ENCODE results near the gene RAD23B. TPM values are rescaled to one million over a fixed set of nuclear protein-coding genes. Genes with fewer than 3 reads are reported as not detected.

The RAD23B gene
- total RNA-seq, 1 donor from 2014 or later: 171 TPM

GRCh38 chr9:107307331-107307730, 24.3 kb downstream of the RAD23B start:
- Mint-ChIP-seq H3K27ac (peak overlapping the region; percentile 65), H3K27me3 (no peaks in the 10 kb centered on the region), H3K36me3 (ENCODE audit: insufficient read depth) (peaks cover 30% of the 10 kb centered on the region), H3K4me1 (ENCODE audit: low read depth) (peaks cover 16% of the 10 kb centered on the region), H3K9me3 (ENCODE audit: low read depth) (no peaks in the 10 kb centered on the region), H3K4me3 (ENCODE audit: low read depth) (no peak overlapping the region)
- TF ChIP-seq, protein P1, sequence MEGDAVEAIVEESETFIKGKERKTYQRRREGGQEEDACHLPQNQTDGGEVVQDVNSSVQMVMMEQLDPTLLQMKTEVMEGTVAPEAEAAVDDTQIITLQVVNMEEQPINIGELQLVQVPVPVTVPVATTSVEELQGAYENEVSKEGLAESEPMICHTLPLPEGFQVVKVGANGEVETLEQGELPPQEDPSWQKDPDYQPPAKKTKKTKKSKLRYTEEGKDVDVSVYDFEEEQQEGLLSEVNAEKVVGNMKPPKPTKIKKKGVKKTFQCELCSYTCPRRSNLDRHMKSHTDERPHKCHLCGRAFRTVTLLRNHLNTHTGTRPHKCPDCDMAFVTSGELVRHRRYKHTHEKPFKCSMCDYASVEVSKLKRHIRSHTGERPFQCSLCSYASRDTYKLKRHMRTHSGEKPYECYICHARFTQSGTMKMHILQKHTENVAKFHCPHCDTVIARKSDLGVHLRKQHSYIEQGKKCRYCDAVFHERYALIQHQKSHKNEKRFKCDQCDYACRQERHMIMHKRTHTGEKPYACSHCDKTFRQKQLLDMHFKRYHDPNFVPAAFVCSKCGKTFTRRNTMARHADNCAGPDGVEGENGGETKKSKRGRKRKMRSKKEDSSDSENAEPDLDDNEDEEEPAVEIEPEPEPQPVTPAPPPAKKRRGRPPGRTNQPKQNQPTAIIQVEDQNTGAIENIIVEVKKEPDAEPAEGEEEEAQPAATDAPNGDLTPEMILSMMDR (IDR thresholded peaks at IDR 0.05; ENCODE audit: unreplicated experiment): no peak
- DNase-seq (ENCODE audit: low spot score, unreplicated experiment): no peak

GRCh38 chr9:107308461-107308860, 25.4 kb downstream of the RAD23B start:
- no peak for DNase-seq (ENCODE audit: low spot score, unreplicated experiment)
- no peaks in the 10 kb centered on the region for H3K27me3 Mint-ChIP-seq
- peaks cover 36% of the 10 kb centered on the region for H3K36me3 Mint-ChIP-seq (ENCODE audit: insufficient read depth)
- TF ChIP-seq, protein P1 (IDR thresholded peaks at IDR 0.05; ENCODE audit: unreplicated experiment): no peak
- peak overlapping the region; percentile 62 for H3K27ac Mint-ChIP-seq
- H3K9me3 Mint-ChIP-seq (ENCODE audit: low read depth): no peaks in the 10 kb centered on the region
- no peak overlapping the region for H3K4me3 Mint-ChIP-seq (ENCODE audit: low read depth)
- H3K4me1 Mint-ChIP-seq (ENCODE audit: low read depth): peaks cover 16% of the 10 kb centered on the region

DNA sequence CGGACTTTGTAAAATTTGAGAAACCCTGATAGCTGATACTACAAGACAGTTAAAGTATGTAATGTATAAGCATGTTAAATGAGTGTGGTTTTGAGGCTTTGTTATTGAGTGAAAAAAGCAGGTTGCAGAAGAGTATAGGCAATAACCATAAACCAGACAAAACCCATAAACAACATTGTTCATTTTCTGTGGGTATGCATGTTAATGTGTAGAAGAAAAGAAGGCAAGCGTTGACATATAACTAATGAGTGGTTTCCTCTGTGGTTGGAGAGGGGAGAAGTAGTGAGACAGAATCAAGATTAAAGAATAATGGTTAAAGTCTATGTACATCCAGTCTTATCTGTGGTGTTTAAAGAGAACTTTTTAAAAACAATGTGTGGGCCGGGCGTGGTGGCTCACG, 26.2 kb downstream of the RAD23B start:
- peak overlapping the region; percentile 62 for H3K27ac Mint-ChIP-seq
- no peak overlapping the region for H3K4me3 Mint-ChIP-seq (ENCODE audit: low read depth)
- H3K9me3 Mint-ChIP-seq (ENCODE audit: low read depth): no peaks in the 10 kb centered on the region
- peaks cover 17% of the 10 kb centered on the region for H3K4me1 Mint-ChIP-seq (ENCODE audit: low read depth)
- H3K36me3 Mint-ChIP-seq (ENCODE audit: insufficient read depth): peaks cover 41% of the 10 kb centered on the region
- no peaks in the 10 kb centered on the region for H3K27me3 Mint-ChIP-seq
- DNase-seq (ENCODE audit: low spot score, unreplicated experiment): no peak
- TF ChIP-seq, protein P1 (IDR thresholded peaks at IDR 0.05; ENCODE audit: unreplicated experiment): no peak

DNA sequence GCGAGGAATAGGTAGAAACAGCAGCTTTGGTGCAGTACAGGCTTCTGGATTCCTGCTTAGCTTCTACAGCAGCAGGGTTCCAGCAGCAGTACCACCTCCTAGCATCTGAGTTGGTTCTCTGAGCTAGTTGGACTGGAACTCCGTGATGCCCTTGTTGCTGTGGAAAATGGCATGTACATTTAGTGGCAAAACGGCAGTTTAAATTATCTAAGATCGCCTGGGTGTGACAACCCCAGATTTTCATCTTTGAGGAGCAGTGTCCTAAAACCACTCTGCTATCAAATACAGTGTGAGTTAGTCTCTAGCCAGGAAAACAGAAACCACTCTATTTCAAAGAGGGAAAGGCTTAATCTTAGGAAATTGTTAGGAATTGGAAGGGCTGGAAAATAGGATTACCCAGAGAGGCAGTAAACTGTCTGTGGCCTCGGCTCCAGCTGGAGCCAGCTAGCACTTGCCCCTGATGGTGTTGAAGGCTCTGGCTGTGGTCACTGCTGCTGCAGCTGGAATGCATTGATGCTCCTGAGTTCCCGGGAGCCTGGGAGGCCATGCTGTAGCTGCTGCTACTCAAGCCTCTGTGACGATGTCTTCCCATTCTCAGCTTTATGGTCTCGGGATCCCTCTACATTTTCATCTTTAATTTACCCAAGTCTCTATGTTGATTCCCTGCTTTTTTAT, 29.4 kb downstream of the RAD23B start:
- Mint-ChIP-seq H3K27me3 (no peaks in the 10 kb centered on the region), H3K36me3 (ENCODE audit: insufficient read depth) (peaks cover 60% of the 10 kb centered on the region), H3K27ac (peak overlapping the region; percentile 76), H3K9me3 (ENCODE audit: low read depth) (peaks cover 3% of the 10 kb centered on the region), H3K4me3 (ENCODE audit: low read depth) (no peak overlapping the region), H3K4me1 (ENCODE audit: low read depth) (peaks cover 24% of the 10 kb centered on the region)
- TF ChIP-seq, protein P1 (IDR thresholded peaks at IDR 0.05; ENCODE audit: unreplicated experiment): no peak
- no peak for DNase-seq (ENCODE audit: low spot score, unreplicated experiment)

DNA sequence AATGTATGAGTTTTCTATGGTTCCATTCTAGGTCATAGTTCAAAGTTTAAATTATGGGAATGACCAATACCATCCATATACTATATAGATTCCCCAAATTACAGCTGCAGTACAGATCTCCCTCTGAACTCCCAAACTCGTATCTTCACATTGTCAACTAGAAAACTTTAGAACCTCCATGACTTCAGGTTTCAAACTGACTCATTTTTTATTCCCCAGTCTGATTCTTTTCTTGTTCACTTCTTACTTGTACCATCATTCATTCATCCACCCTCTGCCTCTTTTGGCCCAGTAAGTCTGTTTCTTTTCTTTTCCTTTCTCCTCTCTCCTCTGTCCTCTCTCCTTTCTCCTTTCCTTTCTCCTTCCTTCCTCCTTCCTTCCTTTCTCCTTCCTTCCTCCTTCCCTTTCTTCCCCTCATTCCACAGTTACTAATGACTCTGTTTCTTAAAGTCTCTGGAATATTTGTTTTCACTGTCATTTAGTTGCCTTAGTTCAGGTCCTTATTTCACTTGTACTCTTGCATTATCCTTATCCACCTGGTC, 30.5 kb downstream of the RAD23B start:
- TF ChIP-seq, protein P1 (IDR thresholded peaks at IDR 0.05; ENCODE audit: unreplicated experiment): no peak
- H3K27ac Mint-ChIP-seq: peak overlapping the region; percentile 16
- peaks cover 59% of the 10 kb centered on the region for H3K36me3 Mint-ChIP-seq (ENCODE audit: insufficient read depth)
- H3K27me3 Mint-ChIP-seq: no peaks in the 10 kb centered on the region
- no peak for DNase-seq (ENCODE audit: low spot score, unreplicated experiment)
- H3K4me1 Mint-ChIP-seq (ENCODE audit: low read depth): peaks cover 19% of the 10 kb centered on the region
- H3K4me3 Mint-ChIP-seq (ENCODE audit: low read depth): no peak overlapping the region
- H3K9me3 Mint-ChIP-seq (ENCODE audit: low read depth): peaks cover 3% of the 10 kb centered on the region

Data from progenitor cell of endocrine pancreas (in vitro differentiated cells).